AG09319 (cell line): Measurements from ENCODE around the gene ZNF717.

Source experiments
- DNase-seq: peaks from one replicate; pipeline ENCODE4 v3.0.0-alpha.2; 2010; ENCODE audit warnings: low read depth; ENCODE audit errors: extremely low read depth
- TF ChIP-seq, protein P1 (sequence below): IDR thresholded peaks from 2 replicates; pipeline ENCODE4 v1.5.1; 2011; ENCODE audit warnings: low read depth, mild to moderate bottlenecking, inconsistent platforms, low read length, moderate library complexity

The ZNF717 gene

DNA sequence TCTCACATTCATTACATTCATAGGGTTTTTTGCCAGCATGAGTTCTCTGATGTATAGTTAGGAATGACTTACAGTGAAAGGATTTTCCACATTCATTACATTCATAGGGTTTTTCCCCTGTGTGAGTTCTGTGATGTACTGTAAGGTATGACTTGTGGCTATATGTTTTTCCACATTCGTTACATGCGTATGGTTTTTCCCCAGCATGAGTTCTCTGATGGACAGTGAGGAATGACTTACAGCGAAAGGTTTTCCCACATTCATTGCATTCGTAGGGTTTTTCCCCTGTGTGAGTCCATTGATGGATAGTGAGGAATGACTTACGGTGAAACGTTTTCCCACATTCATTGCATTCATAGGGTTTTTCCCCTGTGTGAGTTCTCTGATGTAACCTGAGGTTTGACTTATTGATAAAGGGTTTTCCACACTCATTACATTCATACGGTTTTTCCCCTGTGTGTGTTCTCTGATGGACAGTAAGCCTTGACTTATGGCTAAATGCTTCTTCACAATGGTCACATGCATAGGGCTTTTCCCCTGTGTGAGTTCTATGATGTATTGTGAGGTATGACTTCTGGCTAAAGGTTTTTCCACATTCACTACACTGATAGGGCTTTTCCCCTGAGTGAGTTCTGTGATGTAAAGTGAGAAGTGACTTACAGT lies 47.4 kb downstream of the ZNF717 start:
- TF ChIP-seq, protein P1, sequence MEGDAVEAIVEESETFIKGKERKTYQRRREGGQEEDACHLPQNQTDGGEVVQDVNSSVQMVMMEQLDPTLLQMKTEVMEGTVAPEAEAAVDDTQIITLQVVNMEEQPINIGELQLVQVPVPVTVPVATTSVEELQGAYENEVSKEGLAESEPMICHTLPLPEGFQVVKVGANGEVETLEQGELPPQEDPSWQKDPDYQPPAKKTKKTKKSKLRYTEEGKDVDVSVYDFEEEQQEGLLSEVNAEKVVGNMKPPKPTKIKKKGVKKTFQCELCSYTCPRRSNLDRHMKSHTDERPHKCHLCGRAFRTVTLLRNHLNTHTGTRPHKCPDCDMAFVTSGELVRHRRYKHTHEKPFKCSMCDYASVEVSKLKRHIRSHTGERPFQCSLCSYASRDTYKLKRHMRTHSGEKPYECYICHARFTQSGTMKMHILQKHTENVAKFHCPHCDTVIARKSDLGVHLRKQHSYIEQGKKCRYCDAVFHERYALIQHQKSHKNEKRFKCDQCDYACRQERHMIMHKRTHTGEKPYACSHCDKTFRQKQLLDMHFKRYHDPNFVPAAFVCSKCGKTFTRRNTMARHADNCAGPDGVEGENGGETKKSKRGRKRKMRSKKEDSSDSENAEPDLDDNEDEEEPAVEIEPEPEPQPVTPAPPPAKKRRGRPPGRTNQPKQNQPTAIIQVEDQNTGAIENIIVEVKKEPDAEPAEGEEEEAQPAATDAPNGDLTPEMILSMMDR = no peak
- DNase-seq = no peak

DNA sequence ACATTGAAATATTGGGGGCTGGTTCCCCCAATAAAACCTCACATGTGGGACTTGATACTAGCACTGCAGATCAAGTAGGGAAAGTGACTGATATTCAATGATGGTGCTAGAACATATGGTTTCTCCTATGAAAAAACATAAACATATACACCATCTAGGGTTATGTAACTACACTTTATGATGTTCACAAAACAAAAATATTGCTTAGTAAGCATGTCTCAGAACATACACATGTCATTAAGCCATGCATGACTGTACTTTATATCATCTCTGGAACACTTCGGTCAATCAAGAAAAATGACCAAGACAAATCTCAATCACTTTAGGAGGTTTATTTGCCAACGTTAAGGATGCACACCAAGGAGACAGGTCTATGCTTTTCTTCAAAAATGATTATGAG lies 57.4 kb downstream of the ZNF717 start:
- TF ChIP-seq, protein P1 = no peak
- DNase-seq = no peak

- DNase-seq = no peak
- TF ChIP-seq, protein P1 = no peak
Measured at GRCh38 chr3:75692061-75692460, 93.3 kb downstream of the ZNF717 start.

- TF ChIP-seq, protein P1 = no peak
- DNase-seq = no peak
Measured at GRCh38 chr3:75687323-75687722, 98.0 kb downstream of the ZNF717 start.
